CD4-positive, alpha-beta T cell (primary cell): ENCODE data around the gene MTERF4. TPM values are rescaled to one million over a fixed set of nuclear protein-coding genes. Genes with fewer than 3 reads are reported as not detected.

ENCODE experiments used
- ATAC-seq: fragments of 200-7000 bp; cut with Tn5 transposase; one replicate; pipeline ENCODE4 v1.10.0; 2022; ENCODE audit warnings: mild to moderate bottlenecking; ENCODE audit not compliant: poor library complexity
- CTCF ChIA-PET: fragments of 350-600 bp; sonication (Branson Sonifier 250); formaldehyde crosslinking; loops from one replicate; lab custom pipeline; 2021; ENCODE audit warnings: antibody characterized with exemption, inconsistent platforms; lab: Charles Lee
- POLR2A ChIA-PET: fragments of 350-600 bp; sonication (Branson Sonifier 250); formaldehyde crosslinking; loops from one replicate; lab custom pipeline; 2021; ENCODE audit warnings: antibody characterized with exemption, inconsistent platforms; lab: Charles Lee
- DNase-seq, 14 experiments: peaks; one replicate each; pipeline ENCODE4 v3.0.0-alpha.2; 2013 to 2020; ENCODE audit warnings: mixed read lengths in 2 of 14
- H3K27ac ChIP-seq, 2 donors: one replicate each; pipeline versions ENCODE4 v1.5.1 to v1.7.0; 2013; ENCODE audit warnings: low read length in 2 of 2, low read depth in 1 of 2, mild to moderate bottlenecking in 1 of 2
- H3K27me3 ChIP-seq, 2 experiments: 1 replicate in 1 of 2; 2 replicates in 1 of 2; pipeline versions ENCODE4 v1.6.1 to v1.7.0; 2013; ENCODE audit warnings: low read length in 2 of 2, control low read depth in 1 of 2, mild to moderate bottlenecking in 1 of 2, moderate library complexity in 1 of 2; ENCODE audit not compliant: insufficient read depth in 2 of 2, control insufficient read depth in 1 of 2
- H3K36me3 ChIP-seq: one replicate; pipeline ENCODE4 v1.6.1; 2013; ENCODE audit warnings: low read length, control low read depth; ENCODE audit not compliant: insufficient read depth
- H3K4me1 ChIP-seq: one replicate; pipeline ENCODE4 v1.6.1; 2013; ENCODE audit warnings: low read length, control low read depth; ENCODE audit not compliant: insufficient read depth
- H3K4me3 ChIP-seq: one replicate; pipeline ENCODE4 v1.5.1; 2013; ENCODE audit warnings: mild to moderate bottlenecking, low read length, moderate library complexity
- H3K9me3 ChIP-seq, 2 experiments: 1 replicate in 1 of 2; 2 replicates in 1 of 2; pipeline versions ENCODE4 v1.6.1 to v1.7.0; 2013; ENCODE audit warnings: low read length in 2 of 2, mild to moderate bottlenecking in 2 of 2, control low read depth in 1 of 2, moderate library complexity in 1 of 2; ENCODE audit not compliant: control insufficient read depth in 1 of 2, insufficient read depth in 1 of 2
- H3K27ac Mint-ChIP-seq: one replicate; pipeline ENCODE4 v1.8.0; 2020; ENCODE audit warnings: mixed read lengths
- H3K27me3 Mint-ChIP-seq: one replicate; pipeline ENCODE4 v1.8.0; 2021; ENCODE audit warnings: mixed read lengths
- H3K36me3 Mint-ChIP-seq: one replicate; pipeline ENCODE4 v1.8.0; 2021; ENCODE audit warnings: low read depth, mixed read lengths
- H3K4me1 Mint-ChIP-seq: one replicate; pipeline ENCODE4 v1.8.0; 2021; ENCODE audit warnings: low read depth, mixed read lengths
- H3K4me3 Mint-ChIP-seq: one replicate; pipeline ENCODE4 v1.8.0; 2020; ENCODE audit warnings: mild to moderate bottlenecking, mixed read lengths
- H3K9me3 Mint-ChIP-seq: one replicate; pipeline ENCODE4 v1.8.0; 2020; ENCODE audit warnings: mixed read lengths
- intact Hi-C, 2 experiments: fragments of 100-400 bp; cut with DNase I in 1 of 2; cut with micrococcal nuclease in 1 of 2; formaldehyde crosslinking; loops; one replicate each; pipeline versions ENCODE4 v1.15.1 to v1.9.0; 2023 to 2025; cut with DNase I, micrococcal nuclease
- total RNA-seq, 174 experiments: library from RNA in 2 of 174; stranded (reverse) in 2 of 174; gene quantifications; one replicate each; pipeline ENCODE4 v1.2.3 and lab custom pipeline; 2021 to 2026
- TF ChIP-seq, protein P1 (sequence below): fragments of 200-600 bp; IDR thresholded peaks from one replicate; pipeline ENCODE4 v1.8.0; 2022; ENCODE audit warnings: antibody characterized with exemption, mild to moderate bottlenecking

The MTERF4 gene
- total RNA-seq, 2 experiments from 2014 or later = 84.0 to 87.5 TPM

DNA sequence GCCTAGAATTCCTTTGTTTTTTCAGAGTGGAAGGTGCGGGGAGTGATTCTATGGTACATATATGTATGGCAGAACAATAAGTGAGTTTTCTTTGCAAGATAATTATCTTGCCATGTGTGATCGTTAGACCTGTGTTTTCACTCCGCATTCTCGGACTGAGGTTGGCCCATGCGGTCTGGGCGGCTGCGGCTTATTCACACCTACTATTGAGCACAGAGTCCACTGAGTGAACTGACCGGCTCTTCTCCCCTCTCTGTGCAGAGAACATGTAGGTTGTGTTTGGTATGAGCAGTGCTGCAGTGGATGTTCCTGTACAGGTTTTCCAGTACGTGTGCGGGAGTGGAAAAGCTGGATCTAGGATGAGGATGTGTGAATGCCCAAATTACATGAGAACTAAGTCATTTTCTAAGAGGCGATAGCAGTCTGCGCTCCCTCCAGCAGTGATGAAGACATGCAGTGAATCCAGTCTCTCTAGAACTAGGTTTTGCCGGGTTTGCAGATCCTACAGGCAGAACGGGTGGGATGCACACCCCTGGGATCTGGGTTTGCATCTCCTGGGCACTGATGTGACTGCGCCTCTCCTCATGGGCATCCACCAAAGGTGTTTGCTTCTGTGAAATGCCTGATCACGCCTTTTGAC is 27.1 kb downstream of the MTERF4 start:
- H3K27ac Mint-ChIP-seq = no peak overlapping the region
- H3K27me3 ChIP-seq = no peaks in the 10 kb centered on the region
- no peak for ATAC-seq
- peaks cover 6% of the 10 kb centered on the region for H3K4me1 Mint-ChIP-seq
- no peaks in the 10 kb centered on the region for H3K9me3 Mint-ChIP-seq
- no peak overlapping the region for H3K27ac ChIP-seq
- no peaks in the 10 kb centered on the region for H3K27me3 Mint-ChIP-seq
- ChIA-PET POLR2A (no interaction called here), CTCF (no interaction called here)
- peaks cover 13% of the 10 kb centered on the region for H3K36me3 ChIP-seq
- TF ChIP-seq, protein P1, sequence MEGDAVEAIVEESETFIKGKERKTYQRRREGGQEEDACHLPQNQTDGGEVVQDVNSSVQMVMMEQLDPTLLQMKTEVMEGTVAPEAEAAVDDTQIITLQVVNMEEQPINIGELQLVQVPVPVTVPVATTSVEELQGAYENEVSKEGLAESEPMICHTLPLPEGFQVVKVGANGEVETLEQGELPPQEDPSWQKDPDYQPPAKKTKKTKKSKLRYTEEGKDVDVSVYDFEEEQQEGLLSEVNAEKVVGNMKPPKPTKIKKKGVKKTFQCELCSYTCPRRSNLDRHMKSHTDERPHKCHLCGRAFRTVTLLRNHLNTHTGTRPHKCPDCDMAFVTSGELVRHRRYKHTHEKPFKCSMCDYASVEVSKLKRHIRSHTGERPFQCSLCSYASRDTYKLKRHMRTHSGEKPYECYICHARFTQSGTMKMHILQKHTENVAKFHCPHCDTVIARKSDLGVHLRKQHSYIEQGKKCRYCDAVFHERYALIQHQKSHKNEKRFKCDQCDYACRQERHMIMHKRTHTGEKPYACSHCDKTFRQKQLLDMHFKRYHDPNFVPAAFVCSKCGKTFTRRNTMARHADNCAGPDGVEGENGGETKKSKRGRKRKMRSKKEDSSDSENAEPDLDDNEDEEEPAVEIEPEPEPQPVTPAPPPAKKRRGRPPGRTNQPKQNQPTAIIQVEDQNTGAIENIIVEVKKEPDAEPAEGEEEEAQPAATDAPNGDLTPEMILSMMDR = no peak
- intact Hi-C loops = loop anchor here (10.0 kb wide), 2 partner anchors 60 to 160 kb away; no protein-coding TSS in a partner anchor
- peaks cover 6% of the 10 kb centered on the region for H3K4me1 ChIP-seq
- H3K36me3 Mint-ChIP-seq = peaks cover 19% of the 10 kb centered on the region
- DNase-seq = no peak
- H3K4me3 Mint-ChIP-seq = no peak overlapping the region
- no peak overlapping the region for H3K4me3 ChIP-seq
- no peaks in the 10 kb centered on the region for H3K9me3 ChIP-seq

DNA sequence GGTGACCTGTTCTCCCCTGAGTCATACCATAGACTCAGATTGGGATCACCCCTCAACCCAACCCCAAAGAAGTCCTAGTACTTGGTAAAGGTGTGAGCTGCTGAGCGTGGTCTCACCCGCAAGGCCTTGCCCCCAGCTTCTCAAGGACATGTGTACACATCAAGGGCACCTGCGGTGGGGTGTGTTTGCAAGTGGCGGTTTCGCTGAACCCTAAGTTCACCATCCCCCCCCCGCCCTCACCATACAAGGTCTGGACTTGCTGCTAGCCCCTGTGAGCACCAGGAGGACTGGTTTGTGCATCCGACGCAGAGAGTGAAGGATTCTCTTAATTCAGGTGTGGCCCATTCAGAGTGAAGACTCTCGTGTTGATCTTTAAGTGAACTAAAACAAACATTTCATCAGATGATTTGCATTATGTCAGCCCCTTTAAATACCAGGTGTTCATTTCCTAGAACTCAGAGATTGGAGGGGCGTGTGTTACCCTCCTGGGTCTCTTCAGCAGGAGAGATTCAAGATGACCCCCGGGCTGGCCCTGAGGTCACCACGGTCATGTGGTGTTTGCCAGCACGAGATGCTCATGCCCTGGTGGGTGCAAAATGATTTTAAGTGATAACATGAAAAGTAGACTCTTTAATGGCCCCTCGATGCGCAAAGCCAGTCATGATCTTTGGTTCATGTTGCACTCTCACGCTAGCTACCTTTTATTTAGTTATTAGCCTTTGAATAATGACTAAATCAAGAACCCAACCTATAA is 27.8 kb downstream of the MTERF4 start:
- Histone ChIP-seq H3K27me3 (no peaks in the 10 kb centered on the region), H3K4me1 (peaks cover 6% of the 10 kb centered on the region), H3K27ac (no peak overlapping the region), H3K4me3 (no peak overlapping the region), H3K9me3 (no peaks in the 10 kb centered on the region), H3K36me3 (peaks cover 13% of the 10 kb centered on the region)
- DNase-seq = no peak
- H3K27ac Mint-ChIP-seq = no peak overlapping the region
- ChIA-PET CTCF (no interaction called here), POLR2A (no interaction called here)
- H3K4me1 Mint-ChIP-seq = peaks cover 6% of the 10 kb centered on the region
- peaks cover 19% of the 10 kb centered on the region for H3K36me3 Mint-ChIP-seq
- no peaks in the 10 kb centered on the region for H3K27me3 Mint-ChIP-seq
- no peak overlapping the region for H3K4me3 Mint-ChIP-seq
- H3K9me3 Mint-ChIP-seq = no peaks in the 10 kb centered on the region
- TF ChIP-seq, protein P1 = no peak
- no peak for ATAC-seq
- intact Hi-C loops = loop anchor here (10.0 kb wide), 2 partner anchors 59 to 159 kb away; no protein-coding TSS in a partner anchor

DNA sequence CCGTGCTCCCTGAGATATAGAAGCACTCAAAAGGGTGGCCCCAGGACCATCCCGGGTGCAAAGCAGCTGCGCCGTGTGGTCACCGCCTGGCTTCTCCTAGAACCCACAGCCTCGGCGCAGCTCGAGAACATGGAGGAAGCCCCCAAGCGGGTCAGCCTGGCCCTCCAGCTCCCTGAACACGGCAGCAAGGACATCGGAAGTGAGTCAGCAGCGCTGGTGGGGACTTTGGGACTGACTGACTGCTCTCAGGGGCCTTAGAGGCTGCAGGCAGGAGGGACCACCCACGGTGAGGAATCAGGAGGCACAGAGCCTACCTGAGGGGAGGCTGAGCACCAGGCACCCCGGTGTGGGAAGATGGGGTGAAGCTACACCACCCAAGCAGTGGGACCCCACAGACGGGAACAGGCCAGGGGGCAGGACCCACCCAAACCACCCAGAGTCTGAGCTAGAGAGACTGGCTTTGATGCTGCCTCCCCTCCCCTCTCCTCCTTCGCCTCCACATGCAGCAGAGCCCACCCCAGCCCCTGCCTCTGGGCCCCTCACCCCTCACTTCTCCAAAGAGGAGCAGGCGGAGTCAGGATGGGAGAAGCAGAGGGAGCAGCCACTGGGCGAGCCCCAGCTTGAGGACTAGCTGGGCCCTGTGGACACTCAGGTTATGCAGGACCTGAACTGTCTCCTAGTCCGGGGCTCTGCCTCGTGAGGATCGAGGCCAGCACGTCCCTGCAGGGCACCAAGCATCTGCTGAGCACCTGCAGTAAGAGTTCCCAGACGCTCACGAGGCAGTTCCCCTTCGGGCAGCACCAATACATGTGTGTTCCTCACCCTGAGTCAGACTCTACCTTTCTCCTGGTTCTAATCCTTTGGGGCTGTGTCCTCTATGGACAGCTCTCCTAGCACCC is 28.7 kb downstream of the MTERF4 start:
- Histone ChIP-seq H3K4me1 (peaks cover 3% of the 10 kb centered on the region), H3K36me3 (peaks cover 13% of the 10 kb centered on the region), H3K9me3 (no peaks in the 10 kb centered on the region), H3K4me3 (no peak overlapping the region), H3K27ac (no peak overlapping the region), H3K27me3 (no peaks in the 10 kb centered on the region)
- Mint-ChIP-seq H3K4me3 (no peak overlapping the region), H3K36me3 (peaks cover 19% of the 10 kb centered on the region), H3K9me3 (no peaks in the 10 kb centered on the region), H3K4me1 (peaks cover 4% of the 10 kb centered on the region), H3K27ac (no peak overlapping the region), H3K27me3 (no peaks in the 10 kb centered on the region)
- TF ChIP-seq, protein P1 = no peak
- intact Hi-C loops = loop anchor here (10.0 kb wide), 2 partner anchors 59 to 159 kb away; no protein-coding TSS in a partner anchor
- ChIA-PET POLR2A (no interaction called here), CTCF (interaction anchor here (0.9 to 1.4 kb wide), 2 partner anchors 77 to 90 kb away, joined by 3 read pairs; partner anchors contain the start of gene PPP1R7)
- ATAC-seq (no peak), DNase-seq (peak in 1 of 14 experiments; percentile 18)
